Mesendoderm (in vitro differentiated cells): Measurements from ENCODE around the gene B3GALT6.

Experiments
- DNase-seq: peaks from one replicate; pipeline ENCODE4 v3.0.0; 2013
- H2AK5ac ChIP-seq: 2 replicates; pipeline ENCODE4 v1.6.1; 2013; ENCODE audit warnings: low read length, inconsistent platforms
- H2BK120ac ChIP-seq: 2 replicates; pipeline ENCODE4 v1.6.1; 2013; ENCODE audit warnings: low read depth, mild to moderate bottlenecking, low read length, moderate library complexity, mixed read lengths
- H2BK15ac ChIP-seq: replicated peaks from 2 replicates; pipeline ENCODE4 v1.6.1; 2013; ENCODE audit warnings: low read depth, mild to moderate bottlenecking, moderate library complexity
- H2BK5ac ChIP-seq: 2 replicates; pipeline ENCODE4 v1.6.1; 2013; ENCODE audit warnings: low read length, inconsistent platforms
- H3K18ac ChIP-seq: 2 replicates; pipeline ENCODE4 v1.6.1; 2013; ENCODE audit warnings: mild to moderate bottlenecking, low read length, mixed read lengths
- H3K23ac ChIP-seq: one replicate; pipeline ENCODE4 v1.6.1; 2013; ENCODE audit warnings: low read length
- H3K27ac ChIP-seq: 2 replicates; pipeline ENCODE4 v1.5.1; 2013; ENCODE audit warnings: low read depth, mild to moderate bottlenecking, inconsistent platforms, low read length, moderate library complexity
- H3K27me3 ChIP-seq: 2 replicates; pipeline ENCODE4 v1.6.1; 2013; ENCODE audit warnings: low read length, control low read depth, mild to moderate bottlenecking, inconsistent platforms; ENCODE audit not compliant: insufficient read depth, poor library complexity
- H3K36me3 ChIP-seq: 2 replicates; pipeline ENCODE4 v1.6.1; 2013; ENCODE audit warnings: low read length, inconsistent platforms; ENCODE audit not compliant: control insufficient read depth, insufficient read depth
- H3K4ac ChIP-seq: one replicate; pipeline ENCODE4 v1.6.1; 2013; ENCODE audit warnings: low read depth, mild to moderate bottlenecking, low read length, moderate library complexity
- H3K4me1 ChIP-seq: 2 replicates; pipeline ENCODE4 v1.6.1; 2013; ENCODE audit warnings: low read depth, low read length, inconsistent platforms; ENCODE audit not compliant: control insufficient read depth
- H3K4me2 ChIP-seq: 2 replicates; pipeline ENCODE4 v1.6.1; 2013; ENCODE audit warnings: low read length
- H3K4me3 ChIP-seq: 2 replicates; pipeline ENCODE4 v1.5.1; 2013; ENCODE audit warnings: mild to moderate bottlenecking, low read length
- H3K56ac ChIP-seq: one replicate; pipeline ENCODE4 v1.6.1; 2013; ENCODE audit warnings: low read length
- H3K79me1 ChIP-seq: 2 replicates; pipeline ENCODE4 v1.6.1; 2013; ENCODE audit warnings: low read length, inconsistent platforms
- H3K79me2 ChIP-seq: 2 replicates; pipeline ENCODE4 v1.6.1; 2013; ENCODE audit warnings: mild to moderate bottlenecking, low read length; ENCODE audit not compliant: control insufficient read depth, insufficient read depth
- H3K9ac ChIP-seq: 2 replicates; pipeline ENCODE4 v1.6.1; 2013; ENCODE audit warnings: low read length, inconsistent platforms
- H4K5ac ChIP-seq: one replicate; pipeline ENCODE4 v1.6.1; 2013; ENCODE audit warnings: low read length
- H4K8ac ChIP-seq: one replicate; pipeline ENCODE4 v1.6.1; 2013; ENCODE audit warnings: low read depth, mild to moderate bottlenecking, control low read depth, low read length, moderate library complexity
- WGBS: extraction: QIAGEN DNeasy Blood & Tissue Kit; methylation state at CpG from one replicate; pipeline ENCODE4 v1.1.7; 2013; ENCODE audit warnings: low lambda C conversion rate, missing lambda C conversion rate; ENCODE audit not compliant: insufficient coverage; ENCODE audit errors: extremely low coverage; 5-methylcytosine and 5-hydroxymethylcytosine counted together

The B3GALT6 gene

DNA sequence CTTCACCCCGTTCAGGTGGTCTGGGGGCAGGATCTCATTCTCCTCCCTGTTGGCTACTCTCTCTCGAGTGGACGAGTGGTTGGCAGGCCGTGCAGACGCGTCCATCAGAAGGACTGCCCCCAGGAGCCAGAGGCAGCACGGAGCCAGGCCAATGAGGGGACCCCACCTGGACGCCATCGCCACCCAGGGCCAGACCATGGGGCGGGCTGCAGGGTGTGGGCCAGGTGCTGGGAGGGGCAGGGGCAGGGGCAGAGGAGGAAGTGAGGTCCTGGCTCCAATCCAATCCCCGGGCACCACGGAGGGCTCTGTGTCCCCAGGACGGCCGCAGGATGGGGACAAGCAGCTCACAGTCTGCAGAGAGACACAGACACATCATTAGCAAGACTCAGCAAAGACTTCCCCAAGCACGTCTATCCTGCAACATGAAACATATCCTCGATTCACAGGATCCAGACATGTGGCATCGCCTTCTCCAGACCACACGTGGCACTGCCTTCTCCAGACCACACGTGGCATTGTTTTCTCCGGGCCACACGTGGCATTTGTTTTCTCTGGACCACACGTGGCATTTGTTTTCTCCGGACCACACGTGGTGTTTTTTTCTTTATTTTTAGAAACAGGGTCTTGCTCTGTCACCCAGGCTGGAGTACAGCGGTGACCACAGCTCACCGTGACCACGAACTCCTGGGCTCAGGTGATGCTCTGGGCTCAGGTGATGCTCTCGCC lies 3.3 kb upstream of the B3GALT6 start:
- WGBS, result no CpG with 5 or more reads among the region's 28 CpGs
- no peak overlapping the region for H3K27ac ChIP-seq

DNA sequence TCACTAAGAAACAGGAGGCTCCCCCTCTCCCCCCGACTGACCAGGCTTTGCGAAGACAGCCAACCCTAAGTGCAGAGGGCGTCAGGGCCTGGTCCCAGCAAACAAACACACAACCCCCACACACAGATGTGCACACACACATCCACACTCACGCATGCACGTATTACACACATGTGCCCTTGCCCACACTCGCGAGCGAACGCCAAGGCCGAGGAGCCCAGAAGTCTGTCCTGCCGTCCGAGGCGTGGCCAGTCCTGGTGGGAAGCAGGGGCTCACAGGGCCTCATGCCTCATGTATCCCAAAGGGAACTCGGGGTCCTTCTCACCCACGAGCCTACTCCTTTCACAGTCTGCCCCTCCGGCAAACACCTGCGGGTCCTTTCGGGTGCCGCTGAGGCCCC lies 2.3 kb upstream of the B3GALT6 start:
- DNase-seq, result no peak
- Histone ChIP-seq H2AK5ac (no peak overlapping the region), H3K36me3 (no peaks in the 10 kb centered on the region), H3K27me3 (no peaks in the 10 kb centered on the region), H2BK15ac (no peak overlapping the region), H3K4me1 (peaks cover 7% of the 10 kb centered on the region), H3K79me2 (peaks cover 40% of the 10 kb centered on the region), H3K18ac (no peak overlapping the region), H3K9ac (no peak overlapping the region), H4K5ac (no peak overlapping the region), H3K56ac (no peak overlapping the region), H3K23ac (no peak overlapping the region), H3K79me1 (peaks cover 39% of the 10 kb centered on the region), H3K4me2 (no peak overlapping the region), H3K4me3 (no peak overlapping the region), H3K4ac (no peak overlapping the region), H2BK120ac (no peak overlapping the region), H4K8ac (no peak overlapping the region), H3K27ac (no peak overlapping the region), H2BK5ac (no peak overlapping the region)
- WGBS, result no CpG with 5 or more reads among the region's 19 CpGs

More for the DNA sequence above, 3.3 kb upstream of the B3GALT6 start:
- Histone ChIP-seq H2BK120ac (no peak overlapping the region), H3K79me1 (peaks cover 34% of the 10 kb centered on the region), H2AK5ac (no peak overlapping the region), H3K4me3 (no peak overlapping the region), H3K79me2 (peaks cover 36% of the 10 kb centered on the region), H2BK5ac (no peak overlapping the region), H3K36me3 (no peaks in the 10 kb centered on the region), H3K4ac (no peak overlapping the region), H3K56ac (no peak overlapping the region), H2BK15ac (no peak overlapping the region), H3K27me3 (no peaks in the 10 kb centered on the region), H3K4me1 (peaks cover 7% of the 10 kb centered on the region), H3K18ac (no peak overlapping the region), H4K8ac (no peak overlapping the region), H3K9ac (no peak overlapping the region), H3K4me2 (no peak overlapping the region), H3K23ac (no peak overlapping the region), H4K5ac (no peak overlapping the region)
- no peak for DNase-seq

DNA sequence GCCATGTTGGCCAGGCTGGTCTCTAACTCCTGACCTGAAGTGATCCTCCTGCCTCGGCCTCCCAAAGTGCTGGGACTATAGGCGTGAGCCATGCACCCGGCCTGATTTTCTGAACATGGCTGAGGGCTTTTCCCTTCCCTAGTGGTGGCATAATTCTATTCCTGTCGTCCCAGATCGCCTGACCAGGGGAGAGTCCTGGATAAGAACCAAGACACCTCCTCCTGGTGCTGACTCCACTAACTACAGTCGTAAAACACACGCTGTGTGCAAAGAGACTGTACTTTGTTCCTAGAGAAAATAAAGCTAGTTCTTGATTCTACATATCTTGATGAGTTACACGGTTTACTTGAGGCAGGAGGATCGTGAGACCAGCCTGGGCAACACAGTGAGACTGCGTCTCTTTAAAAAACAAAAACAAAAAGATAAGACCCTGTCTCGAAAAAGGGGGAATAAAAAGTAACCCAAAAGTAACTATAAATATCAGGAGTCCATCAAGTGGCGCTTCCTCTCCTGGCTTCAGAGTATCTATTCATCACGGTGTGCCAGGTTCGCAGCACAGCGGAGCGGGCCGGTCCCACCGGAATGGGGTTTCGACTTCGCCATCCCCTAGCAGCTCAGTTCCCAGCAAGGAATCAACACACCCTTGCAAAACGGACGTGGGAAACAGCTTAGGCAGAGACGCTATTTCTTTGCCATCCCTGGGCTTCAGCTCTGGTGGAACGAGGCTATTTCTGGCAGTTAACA lies 1.2 kb upstream of the B3GALT6 start:
- no CpG with 5 or more reads among the region's 24 CpGs for WGBS
- no peak overlapping the region for H3K18ac ChIP-seq
- peak overlapping the region; percentile 94 for H3K9ac ChIP-seq
- peak; percentile 62 for DNase-seq
- no peak overlapping the region for H2BK120ac ChIP-seq
- peak overlapping the region; percentile 94 for H3K4me3 ChIP-seq
- peak overlapping the region; percentile 45 for H3K27ac ChIP-seq
- peak overlapping the region; percentile 97 for H3K56ac ChIP-seq
- no peak overlapping the region for H3K23ac ChIP-seq
- no peak overlapping the region for H3K4ac ChIP-seq
- peak overlapping the region; percentile 100 for H3K4me2 ChIP-seq
- H2BK5ac ChIP-seq, result peak overlapping the region; percentile 69
- H4K8ac ChIP-seq, result no peak overlapping the region
- H3K79me1 ChIP-seq, result peaks cover 35% of the 10 kb centered on the region
- H3K36me3 ChIP-seq, result no peaks in the 10 kb centered on the region
- no peak overlapping the region for H4K5ac ChIP-seq
- H3K4me1 ChIP-seq, result peaks cover 7% of the 10 kb centered on the region
- peaks cover 40% of the 10 kb centered on the region for H3K79me2 ChIP-seq
- no peak overlapping the region for H2BK15ac ChIP-seq
- peak overlapping the region; percentile 43 for H2AK5ac ChIP-seq
- no peaks in the 10 kb centered on the region for H3K27me3 ChIP-seq

DNA sequence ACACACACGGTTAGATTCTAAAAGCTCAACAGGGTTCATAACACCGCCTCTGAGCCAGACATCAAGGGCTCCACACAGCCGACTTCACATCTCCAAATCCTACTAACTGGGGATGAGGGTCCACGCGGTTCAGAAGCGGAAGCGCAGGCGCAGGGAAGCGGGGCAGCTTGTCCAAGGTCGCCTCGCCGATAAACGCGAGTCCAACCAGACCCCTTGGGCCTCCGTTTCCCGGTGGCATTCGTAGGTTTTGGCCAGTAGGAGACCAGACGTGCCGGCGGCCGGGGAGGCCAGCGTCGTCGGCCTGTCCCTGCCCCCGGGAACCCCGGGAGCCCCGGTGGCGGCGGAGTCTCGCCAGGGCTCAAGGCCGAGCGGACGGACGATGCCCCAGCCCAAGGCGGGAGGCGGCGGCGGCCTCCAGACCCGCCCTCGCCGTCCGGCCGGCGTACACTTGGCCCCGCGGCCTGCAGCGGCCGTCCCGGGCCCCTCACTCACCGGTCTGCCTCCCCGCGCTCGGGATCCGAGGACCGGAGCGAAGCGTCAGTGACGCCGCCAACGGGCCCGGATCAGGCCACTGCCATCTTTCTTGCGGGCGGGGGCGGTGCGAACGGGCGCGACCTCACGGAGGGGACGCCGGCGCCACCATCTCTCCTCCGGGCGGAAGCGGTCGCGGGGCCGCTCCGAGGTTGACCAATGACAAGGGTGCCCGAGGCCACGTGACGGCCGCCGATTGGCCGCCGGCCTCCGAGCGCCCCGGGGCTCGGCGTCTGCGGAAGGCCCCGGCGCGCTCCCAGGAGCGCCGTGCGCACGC lies 433 bp upstream of the B3GALT6 start, which contains the start of gene SDF4:
Gene SDF4 (minus strand): TSS at position 602 of the 808 bp plus-strand sequence. CDS start 3,229 bp downstream, outside the sequence.
- Histone ChIP-seq H2BK120ac (peak within 1 kb of the TSS; percentile 16), H3K9ac (peak within 1 kb of the TSS; percentile 94), H3K4me3 (peak within 1 kb of the TSS; percentile 94), H3K4ac (peak within 1 kb of the TSS; percentile 81), H3K56ac (peak within 1 kb of the TSS; percentile 97), H3K18ac (peak within 1 kb of the TSS; percentile 47), H2AK5ac (peak within 1 kb of the TSS; percentile 97), H2BK15ac (no peak within 1 kb of the TSS), H3K79me2 (peaks cover 40% of the 10 kb centered on the region), H2BK5ac (peak within 1 kb of the TSS; percentile 69), H4K5ac (no peak within 1 kb of the TSS), H3K27me3 (no peaks in the 10 kb centered on the region), H4K8ac (peak within 1 kb of the TSS; percentile 93), H3K79me1 (peaks cover 35% of the 10 kb centered on the region), H3K4me1 (peaks cover 7% of the 10 kb centered on the region), H3K23ac (peak within 1 kb of the TSS; percentile 66), H3K4me2 (peak within 1 kb of the TSS; percentile 100), H3K27ac (peak within 1 kb of the TSS; percentile 45), H3K36me3 (no peaks in the 10 kb centered on the region)
- DNase-seq, result peak; percentile 98
- WGBS, result no CpG with 5 or more reads among the region's 99 CpGs

DNA sequence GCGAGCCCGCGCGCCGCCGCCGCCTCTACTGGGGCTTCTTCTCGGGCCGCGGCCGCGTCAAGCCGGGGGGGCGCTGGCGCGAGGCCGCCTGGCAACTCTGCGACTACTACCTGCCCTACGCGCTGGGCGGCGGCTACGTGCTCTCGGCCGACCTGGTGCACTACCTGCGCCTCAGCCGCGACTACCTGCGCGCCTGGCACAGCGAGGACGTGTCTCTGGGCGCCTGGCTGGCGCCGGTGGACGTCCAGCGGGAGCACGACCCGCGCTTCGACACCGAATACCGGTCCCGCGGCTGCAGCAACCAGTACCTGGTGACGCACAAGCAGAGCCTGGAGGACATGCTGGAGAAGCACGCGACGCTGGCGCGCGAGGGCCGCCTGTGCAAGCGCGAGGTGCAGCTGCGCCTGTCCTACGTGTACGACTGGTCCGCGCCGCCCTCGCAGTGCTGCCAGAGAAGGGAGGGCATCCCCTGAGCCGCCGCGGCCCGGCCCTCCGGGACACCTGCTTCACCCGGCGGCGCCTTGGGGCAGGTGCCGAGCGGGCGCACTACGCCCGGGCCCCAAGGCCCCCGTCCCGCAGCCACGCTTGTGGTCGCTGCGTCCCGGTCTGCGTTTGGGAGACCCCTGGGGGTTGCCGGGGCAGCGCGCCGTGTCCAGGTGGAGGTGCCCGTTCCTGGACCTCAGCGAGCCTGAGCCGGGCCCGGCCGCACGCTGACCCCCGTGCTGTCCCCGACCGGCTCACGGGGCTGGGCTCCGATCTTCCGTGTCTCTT lies 944 bp downstream of the B3GALT6 start:
- H2BK120ac ChIP-seq, result no peak overlapping the region
- no CpG with 5 or more reads among the region's 98 CpGs for WGBS
- no peak overlapping the region for H3K23ac ChIP-seq
- no peak for DNase-seq
- no peak overlapping the region for H3K4me3 ChIP-seq
- H4K5ac ChIP-seq, result no peak overlapping the region
- H3K79me1 ChIP-seq, result peaks cover 32% of the 10 kb centered on the region
- H3K27me3 ChIP-seq, result no peaks in the 10 kb centered on the region
- no peak overlapping the region for H4K8ac ChIP-seq
- H3K18ac ChIP-seq, result no peak overlapping the region
- peak overlapping the region; percentile 27 for H3K9ac ChIP-seq
- peak overlapping the region; percentile 78 for H2AK5ac ChIP-seq
- peak overlapping the region; percentile 81 for H3K4ac ChIP-seq
- no peak overlapping the region for H2BK5ac ChIP-seq
- H3K27ac ChIP-seq, result no peak overlapping the region
- H3K56ac ChIP-seq, result peak overlapping the region; percentile 64
- no peak overlapping the region for H2BK15ac ChIP-seq
- peak overlapping the region; percentile 48 for H3K4me2 ChIP-seq
- peaks cover 36% of the 10 kb centered on the region for H3K79me2 ChIP-seq
- peaks cover 7% of the 10 kb centered on the region for H3K4me1 ChIP-seq
- H3K36me3 ChIP-seq, result no peaks in the 10 kb centered on the region
